Progenitor cell of endocrine pancreas (in vitro differentiated cells): ENCODE measurements around the gene CEP41. TPM values are rescaled to one million over a fixed set of nuclear protein-coding genes. Genes with fewer than 3 reads are reported as not detected.

Experiments
- DNase-seq: peaks from one replicate; pipeline ENCODE4 v3.0.0; 2021; ENCODE audit warnings: low spot score; ENCODE audit not compliant: unreplicated experiment
- H3K27ac Mint-ChIP-seq: 2 replicates; pipeline ENCODE4 v1.8.0; 2021; ENCODE audit warnings: mild to moderate bottlenecking, moderate library complexity, mixed read lengths
- H3K27me3 Mint-ChIP-seq: 2 replicates; pipeline ENCODE4 v1.8.0; 2021; ENCODE audit warnings: mixed read lengths
- H3K36me3 Mint-ChIP-seq: 2 replicates; pipeline ENCODE4 v1.8.0; 2022; ENCODE audit warnings: mixed read lengths; ENCODE audit not compliant: insufficient read depth
- H3K4me1 Mint-ChIP-seq: 2 replicates; pipeline ENCODE4 v1.8.0; 2021; ENCODE audit warnings: low read depth, mixed read lengths
- H3K4me3 Mint-ChIP-seq: 2 replicates; pipeline ENCODE4 v1.8.0; 2021; ENCODE audit warnings: low read depth, mild to moderate bottlenecking, moderate library complexity, mixed read lengths
- H3K9me3 Mint-ChIP-seq: 2 replicates; pipeline ENCODE4 v1.8.0; 2021; ENCODE audit warnings: low read depth, mixed read lengths
- CTCF ChIP-seq: fragments of 200-600 bp; sonication (generic); IDR thresholded peaks from one replicate; pipeline ENCODE4 v1.5.0; 2021; ENCODE audit warnings: antibody characterized with exemption, mild to moderate bottlenecking; ENCODE audit not compliant: unreplicated experiment
- total RNA-seq: library from RNA; stranded (reverse); gene quantifications from 2 replicates; pipeline ENCODE4 v1.2.1, GENCODE V29; 2021

The CEP41 gene
- total RNA-seq, 1 donor from 2014 or later = 31.8 TPM

GRCh38 chr7:130346177-130346905, 94.5 kb downstream of the CEP41 start:
- H3K27ac Mint-ChIP-seq = no peak overlapping the region
- no peak for DNase-seq

GRCh38 chr7:130345725-130346124, 95.1 kb downstream of the CEP41 start:
- H3K4me1 Mint-ChIP-seq = peaks cover 15% of the 10 kb centered on the region

More at GRCh38 chr7:130346177-130346905, 94.5 kb downstream of the CEP41 start:
- H3K4me1 Mint-ChIP-seq = peaks cover 19% of the 10 kb centered on the region
- TF ChIP-seq CTCF = no peak
- H3K36me3 Mint-ChIP-seq = no peaks in the 10 kb centered on the region
- H3K9me3 Mint-ChIP-seq = peaks cover 2% of the 10 kb centered on the region
- peaks cover 2% of the 10 kb centered on the region for H3K27me3 Mint-ChIP-seq
- no peak overlapping the region for H3K4me3 Mint-ChIP-seq

GRCh38 chr7:130345136-130345535, 95.7 kb downstream of the CEP41 start:
- DNase-seq = no peak
- no peaks in the 10 kb centered on the region for H3K36me3 Mint-ChIP-seq
- peaks cover 2% of the 10 kb centered on the region for H3K27me3 Mint-ChIP-seq
- peak overlapping the region; percentile 19 for H3K27ac Mint-ChIP-seq
- peaks cover 2% of the 10 kb centered on the region for H3K9me3 Mint-ChIP-seq
- peaks cover 15% of the 10 kb centered on the region for H3K4me1 Mint-ChIP-seq
- no peak overlapping the region for H3K4me3 Mint-ChIP-seq
- TF ChIP-seq CTCF = no peak

More at GRCh38 chr7:130345725-130346124, 95.1 kb downstream of the CEP41 start:
- no peak for TF ChIP-seq CTCF
- H3K9me3 Mint-ChIP-seq = peaks cover 2% of the 10 kb centered on the region
- H3K36me3 Mint-ChIP-seq = no peaks in the 10 kb centered on the region
- DNase-seq = no peak
- H3K27me3 Mint-ChIP-seq = peaks cover 2% of the 10 kb centered on the region
- no peak overlapping the region for H3K4me3 Mint-ChIP-seq
- no peak overlapping the region for H3K27ac Mint-ChIP-seq

GRCh38 chr7:130344271-130344866, 96.4 kb downstream of the CEP41 start, which contains the start of gene CPA5:
TSS of gene CPA5 (plus strand) at chr7:130344816. CDS start at chr7:130346486, 1,670 bp downstream.
- H3K27me3 Mint-ChIP-seq = no peaks in the 10 kb centered on the region
- peaks cover 2% of the 10 kb centered on the region for H3K9me3 Mint-ChIP-seq
- peaks cover 13% of the 10 kb centered on the region for H3K4me1 Mint-ChIP-seq
- no peaks in the 10 kb centered on the region for H3K36me3 Mint-ChIP-seq
- H3K27ac Mint-ChIP-seq = peak within 1 kb of the TSS; percentile 19
- TF ChIP-seq CTCF = no peak
- no peak for DNase-seq
- no peak within 1 kb of the TSS for H3K4me3 Mint-ChIP-seq

Other genes with a start within 250 kb of the CEP41 start
- 26.7 and 29.2 TPM in 2 replicates for gene TMEM209, start 235.6 kb downstream of the CEP41 start, total RNA-seq
- not detected in 2 replicates for gene SSMEM1, start 233.2 kb downstream of the CEP41 start, total RNA-seq
- gene CPA2, start 174.2 kb downstream of the CEP41 start, total RNA-seq = 85.0 and 107 TPM in 2 replicates
- 4.9 and 5.1 TPM in 2 replicates for gene CPA4, start 147.9 kb downstream of the CEP41 start, total RNA-seq
- not detected in 2 replicates for gene CPA5, start 96.2 kb downstream of the CEP41 start, total RNA-seq
- 17.8 and 23.7 TPM in 2 replicates for gene CPA1, start 60.5 kb downstream of the CEP41 start, total RNA-seq
- gene MEST, start 51.1 kb upstream of the CEP41 start, total RNA-seq = 628 and 664 TPM in 2 replicates
- gene COPG2, start 227.7 kb upstream of the CEP41 start, total RNA-seq = 57.6 and 60.9 TPM in 2 replicates
- gene TSGA13, start 245.5 kb upstream of the CEP41 start, total RNA-seq = not detected in 2 replicates